Right renal cortex interstitium (tissue), 3 donors: ENCODE results near the gene CACNA1D. TPM values are rescaled to one million over a fixed set of nuclear protein-coding genes. Genes with fewer than 3 reads are reported as not detected.

ENCODE experiments used
- DNase-seq, 3 donors: peaks; one replicate each; pipeline ENCODE4 v3.0.0-alpha.2; 2013; ENCODE audit warnings: low read depth in 3 of 3, low spot score in 2 of 3
- polyA plus RNA-seq, 3 donors: library from polyadenylated mRNA; unstranded; fragments of 120-200 nt; gene quantifications; one replicate each; pipeline ENCODE4 v1.2.1, GENCODE V29; 2013; ENCODE audit not compliant: insufficient read length in 3 of 3

The CACNA1D gene
- polyA plus RNA-seq, 3 donors, result 7.7 to 14.7 (median 9.1) TPM

DNA sequence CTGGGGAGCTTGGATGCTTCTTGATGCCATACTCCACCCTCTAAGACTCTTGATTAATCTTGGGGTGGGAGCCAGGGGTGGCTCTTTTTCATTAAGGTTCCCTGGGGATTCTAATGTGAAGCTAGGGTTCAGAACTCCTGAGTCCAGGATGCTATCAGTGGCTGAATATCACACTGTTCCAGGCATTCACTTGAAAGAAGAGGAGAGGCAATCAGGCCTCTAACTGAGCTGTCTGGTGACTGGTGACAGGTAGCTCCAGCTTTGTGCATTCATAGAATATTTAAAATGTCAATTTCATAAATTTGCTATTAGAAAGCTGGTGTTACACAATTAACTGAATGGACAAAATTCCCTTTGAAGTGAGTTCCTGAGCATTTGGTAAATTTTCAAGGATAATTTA, 212.8 kb downstream of the CACNA1D start:
- no peak for DNase-seq

DNA sequence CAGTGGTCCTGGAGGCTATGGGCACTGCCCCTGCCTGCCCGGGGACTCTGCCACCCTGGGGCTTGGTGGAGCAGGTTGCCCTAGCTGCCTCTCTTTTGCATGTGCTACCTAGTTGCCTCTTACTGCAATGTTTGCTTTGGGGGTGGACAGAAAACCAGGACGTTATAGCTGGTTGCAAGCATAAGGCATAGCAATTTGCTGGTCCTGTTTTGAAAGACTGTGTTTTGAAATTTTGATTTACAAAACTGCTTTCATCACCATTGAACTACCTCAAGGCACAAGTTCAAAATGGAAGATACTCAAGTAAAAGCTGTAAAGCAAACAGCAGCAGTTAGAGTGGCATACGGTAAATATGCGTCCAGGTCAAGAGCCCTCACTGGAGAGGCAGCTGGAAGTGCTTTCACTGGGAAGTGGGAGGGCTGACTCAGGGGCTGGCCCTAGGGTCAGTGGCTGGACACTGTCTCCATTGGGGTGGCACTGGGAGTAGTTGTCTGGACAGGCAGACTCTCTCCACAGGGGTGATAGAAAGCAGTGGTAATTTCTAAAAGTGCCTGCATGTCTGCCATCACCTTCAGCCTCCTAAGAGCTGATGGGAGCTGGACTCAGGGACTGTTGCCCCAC, 213.7 kb downstream of the CACNA1D start:
- no peak for DNase-seq

DNA sequence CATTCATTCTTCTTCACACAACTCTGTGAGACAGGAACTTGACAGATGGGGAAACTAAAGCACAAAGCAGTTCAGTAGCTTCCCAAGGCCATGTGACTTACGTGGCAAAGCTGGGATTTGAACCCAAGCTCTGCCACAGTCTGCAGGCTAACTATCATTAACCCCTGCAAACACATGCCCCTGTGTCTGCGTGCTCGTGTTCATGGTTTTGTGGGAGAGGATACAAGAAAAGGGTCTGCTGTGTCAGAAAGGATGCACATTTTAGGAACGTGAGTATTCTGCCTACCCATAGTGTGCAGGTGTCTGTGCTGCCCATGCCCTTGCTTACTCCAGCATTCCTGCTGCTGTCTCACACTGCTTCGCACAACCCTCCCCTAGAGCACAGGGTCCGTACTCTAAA, 214.8 kb downstream of the CACNA1D start:
- DNase-seq, result no peak

DNA sequence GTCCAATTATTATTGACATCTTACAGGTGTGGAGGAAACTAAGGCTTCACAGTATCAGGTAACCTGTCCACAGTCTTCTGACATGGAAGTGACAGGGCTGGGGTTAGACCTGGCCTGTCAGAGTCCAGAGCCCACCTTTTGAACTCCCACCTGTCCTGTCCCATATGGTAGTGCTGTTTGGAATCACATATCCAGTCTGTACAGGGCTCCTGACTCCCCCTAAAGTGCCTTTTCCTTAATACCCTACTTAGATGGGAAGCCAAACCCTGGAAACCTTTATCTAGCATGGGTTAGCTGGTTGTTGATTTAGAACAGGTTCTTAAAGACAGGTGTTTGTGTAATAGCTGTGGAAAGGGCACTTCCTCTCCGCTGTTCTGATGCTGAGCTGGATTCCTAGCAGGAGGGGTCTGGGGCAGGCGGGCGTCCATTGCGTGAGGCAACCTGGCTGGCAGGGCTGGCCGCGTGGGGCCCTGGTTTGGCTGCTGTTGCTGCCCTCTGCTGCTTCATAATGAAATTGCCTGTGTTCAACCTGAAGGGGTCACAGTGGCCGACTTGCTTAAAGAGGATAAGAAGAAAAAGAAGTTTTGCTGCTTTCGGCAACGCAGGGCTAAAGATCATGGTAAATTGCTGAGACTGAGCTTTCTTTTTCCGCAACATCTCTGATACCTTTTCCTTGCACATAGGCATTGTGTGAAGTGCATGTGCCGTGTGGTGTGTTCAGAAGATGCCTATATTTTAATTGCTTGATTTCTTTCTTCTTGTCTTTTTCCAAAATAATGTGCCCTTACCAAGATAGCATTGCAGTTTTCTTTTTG, 215.7 kb downstream of the CACNA1D start:
- peak in 1 of 3 donors; percentile 41 for DNase-seq

DNA sequence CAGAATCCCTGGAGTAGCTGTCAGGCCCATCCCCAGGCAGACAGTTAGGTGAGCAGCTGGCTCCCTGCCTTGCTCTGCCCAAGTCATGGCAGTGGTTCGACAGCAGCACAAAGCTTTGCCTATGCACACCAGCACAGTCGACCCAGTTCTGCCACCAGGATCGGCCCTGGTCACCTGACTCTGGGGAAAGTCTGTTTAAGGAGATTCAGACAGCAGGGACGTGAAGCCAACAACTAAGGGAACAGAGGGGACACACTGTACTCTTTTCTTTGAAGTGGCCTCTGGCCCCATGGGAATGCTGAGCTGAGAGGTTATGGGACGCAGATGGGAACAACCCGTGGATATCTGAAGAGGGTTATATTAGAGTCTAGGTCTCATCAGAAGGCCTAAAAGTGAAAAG, 217.0 kb downstream of the CACNA1D start:
- no peak for DNase-seq

DNA sequence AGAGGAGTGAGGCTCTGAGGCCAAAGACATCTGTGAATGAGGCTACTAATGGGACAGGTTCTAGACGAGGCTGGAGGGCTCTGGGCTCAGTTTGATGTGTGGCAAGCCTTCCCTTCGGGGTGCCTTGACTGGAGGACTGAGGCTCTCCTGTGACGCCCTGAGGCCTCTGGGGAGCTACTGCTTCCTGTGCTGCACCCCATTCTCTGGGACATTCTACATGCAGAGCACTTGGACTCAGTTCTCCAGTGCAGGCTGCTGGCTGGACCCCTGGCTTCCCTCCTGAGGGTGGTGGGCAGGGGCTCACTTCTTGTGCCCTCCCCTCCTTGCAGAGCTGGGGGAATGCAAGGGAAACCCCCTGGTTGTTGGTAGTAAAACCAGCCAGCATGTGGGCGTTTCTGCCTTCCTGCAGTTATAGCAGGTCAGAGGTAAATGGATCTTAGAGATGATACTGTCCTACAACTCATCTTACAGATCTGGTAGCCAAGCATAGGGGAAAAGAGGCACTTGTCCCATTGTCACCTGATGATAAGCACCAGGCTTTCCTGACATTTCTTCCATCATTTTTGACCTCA, 218.5 kb downstream of the CACNA1D start:
- DNase-seq, result no peak

DNA sequence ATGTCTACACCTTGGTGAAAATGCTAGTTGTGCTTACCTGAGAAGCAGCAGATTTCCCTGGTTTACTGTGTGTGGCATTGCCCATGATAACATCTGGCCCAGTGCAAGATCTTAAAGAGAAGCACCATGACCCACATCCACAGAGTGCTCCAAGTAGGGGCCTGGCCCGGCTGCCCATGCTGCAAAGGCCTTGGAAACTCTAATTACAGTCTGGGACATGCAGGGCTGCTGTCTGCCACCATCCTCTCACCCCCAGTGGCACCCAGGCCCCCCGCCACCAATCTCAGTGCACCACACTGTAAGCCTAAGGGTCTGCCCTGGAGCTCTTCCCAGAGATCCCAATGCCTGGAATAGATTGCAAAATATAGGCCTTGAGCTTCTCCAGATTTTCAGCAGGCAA, 219.2 kb downstream of the CACNA1D start:
- DNase-seq, result no peak

DNA sequence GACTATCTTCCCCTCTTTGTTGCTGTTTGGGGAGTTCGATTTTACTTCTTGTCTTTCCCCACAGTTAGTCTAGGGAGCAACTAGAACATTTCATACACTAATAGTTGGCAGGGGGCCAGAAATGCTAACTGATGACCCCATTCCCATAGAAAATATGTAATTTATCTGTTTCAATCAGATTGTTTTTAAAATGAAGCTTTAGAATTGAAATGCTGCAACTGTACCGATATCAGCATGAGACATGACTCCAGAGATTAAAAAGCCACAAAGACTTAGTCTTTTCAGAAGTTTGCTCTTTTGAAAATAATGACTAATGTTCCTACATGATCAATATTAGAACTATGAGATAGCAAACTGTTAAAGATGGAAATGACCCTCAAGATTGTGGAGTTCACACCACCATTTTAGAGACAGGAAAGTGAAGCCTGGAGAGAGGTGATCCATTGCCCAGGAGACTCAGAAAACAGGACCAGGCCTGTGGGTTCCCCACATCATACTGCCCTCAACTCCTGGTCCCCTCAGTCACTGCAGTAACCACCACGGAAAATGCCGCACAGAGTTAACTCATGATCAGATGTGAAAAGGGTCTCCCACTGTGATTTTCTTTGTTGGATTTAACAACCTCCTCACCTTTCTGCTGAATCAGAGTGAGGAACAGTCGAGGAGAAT, 221.5 kb downstream of the CACNA1D start:
- no peak for DNase-seq

DNA sequence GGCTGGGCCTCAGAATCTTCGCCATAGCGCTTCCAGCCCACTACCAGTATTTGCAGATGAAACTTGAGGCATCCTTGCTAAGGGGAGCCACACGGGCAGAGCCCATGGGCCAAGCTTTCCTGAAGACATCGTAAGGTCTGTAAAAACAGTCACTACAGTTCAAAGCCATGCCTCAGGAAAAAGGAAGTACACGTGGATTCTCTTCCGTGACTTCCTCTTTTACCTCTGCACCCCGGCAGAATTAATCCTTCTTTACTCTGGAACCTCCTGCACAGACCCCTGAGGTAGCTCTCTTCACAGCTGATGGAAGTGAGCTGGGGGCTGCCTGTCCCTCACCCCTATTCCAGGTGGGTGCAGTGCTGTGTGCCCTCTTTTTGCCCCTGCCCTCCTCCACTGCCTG, 222.6 kb downstream of the CACNA1D start:
- DNase-seq, result no peak

DNA sequence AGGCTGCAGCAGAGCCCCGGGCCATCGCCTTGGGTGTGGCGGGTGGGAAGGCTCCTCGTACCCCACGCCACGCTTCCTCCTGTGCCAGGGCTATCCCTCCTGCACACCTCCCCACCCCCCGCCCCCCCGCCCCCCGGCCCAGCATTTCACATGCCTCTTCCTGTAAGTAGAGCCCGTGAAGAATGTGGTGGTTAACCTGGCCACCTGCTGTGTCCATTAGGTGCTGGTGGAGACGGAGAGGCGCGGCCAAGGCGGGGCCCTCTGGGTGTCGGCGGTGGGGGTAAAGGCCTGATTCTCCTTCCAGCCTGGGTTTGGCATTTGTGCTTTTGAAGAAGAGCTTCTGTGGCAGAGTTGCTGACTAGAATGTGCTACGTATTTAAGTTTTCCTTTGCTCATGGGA, 224.1 kb downstream of the CACNA1D start:
- no peak for DNase-seq

DNA sequence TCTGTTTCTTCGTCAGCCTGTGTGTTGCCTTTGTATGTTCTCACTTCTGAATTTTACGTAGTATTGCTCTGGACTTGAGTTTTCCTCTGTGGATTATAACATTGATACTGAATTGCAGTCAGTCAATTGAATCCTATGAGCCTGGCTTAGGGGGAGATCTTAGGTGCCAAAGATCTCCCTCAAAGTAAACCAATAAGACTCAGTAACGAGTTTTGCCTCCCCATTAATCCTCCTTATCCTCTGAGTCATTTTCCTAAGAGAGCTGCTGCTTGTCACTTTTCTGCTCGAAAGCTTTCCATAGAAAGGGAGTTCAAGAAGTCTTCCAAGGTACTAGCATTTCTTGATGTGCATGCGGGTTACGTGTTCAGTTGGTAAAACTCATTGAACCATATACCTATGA, 225.4 kb downstream of the CACNA1D start:
- no peak for DNase-seq

DNA sequence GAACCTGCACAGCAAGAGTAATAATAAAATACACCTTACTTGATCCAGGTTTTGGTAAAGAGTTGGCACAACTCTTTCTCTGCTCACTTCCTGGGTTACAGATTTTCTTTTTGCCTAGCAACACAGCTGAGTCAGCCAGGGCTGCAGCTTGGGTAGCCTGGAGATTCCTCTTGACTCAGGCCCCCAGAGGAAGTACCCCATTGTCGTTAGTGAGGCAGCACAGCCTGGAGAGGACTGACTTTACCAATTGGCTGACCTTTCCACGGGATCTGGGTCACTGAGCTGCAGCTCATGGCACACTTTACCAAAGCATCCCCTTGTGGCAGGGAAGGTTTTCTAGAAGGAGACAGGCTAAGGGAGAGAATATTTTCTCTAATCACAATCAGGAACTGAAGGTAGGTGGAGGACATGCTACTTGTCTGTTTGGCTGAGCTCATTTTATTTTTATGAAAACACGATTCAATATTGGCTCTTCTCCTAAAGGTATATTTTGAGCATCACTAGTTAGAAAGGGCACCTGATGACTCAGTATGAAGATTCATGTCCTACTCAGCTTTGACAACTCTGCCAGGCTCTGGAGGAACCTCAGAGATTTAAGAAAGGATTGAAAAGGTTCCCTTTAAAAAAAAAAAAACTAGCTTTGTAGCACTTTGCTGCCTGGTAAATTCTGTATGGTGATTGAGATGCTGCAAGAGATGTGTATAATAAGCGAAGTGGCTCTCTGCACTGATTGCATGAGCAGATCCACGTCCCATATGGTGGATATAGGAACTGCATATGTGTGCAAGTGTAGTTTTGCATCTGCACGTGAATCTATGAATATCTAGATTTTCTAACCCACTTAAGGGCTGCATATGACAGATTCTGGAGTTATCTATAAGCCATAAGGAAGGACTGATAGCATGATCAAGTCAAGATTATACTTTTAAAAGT, 227.0 kb downstream of the CACNA1D start:
- DNase-seq, result no peak

DNA sequence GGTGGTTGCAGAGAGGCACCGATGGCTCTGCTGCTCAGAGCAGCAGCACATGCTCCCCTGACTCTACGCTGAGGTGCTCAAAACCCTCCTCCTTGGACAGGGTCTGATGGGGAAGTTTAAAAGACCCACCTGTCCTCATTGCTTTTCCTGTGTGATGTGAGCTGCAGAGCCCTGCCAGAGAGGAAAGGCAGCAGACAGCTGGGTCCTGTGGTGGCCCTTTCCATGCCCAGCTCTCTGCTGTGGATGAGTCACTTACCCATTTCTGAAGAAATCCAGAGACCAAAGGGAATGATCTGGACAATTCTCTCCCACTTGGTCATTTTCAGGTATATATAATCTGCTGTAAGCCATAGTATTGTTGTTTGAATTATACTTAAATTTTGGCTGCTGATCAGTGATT, 230.2 kb downstream of the CACNA1D start:
- no peak for DNase-seq

DNA sequence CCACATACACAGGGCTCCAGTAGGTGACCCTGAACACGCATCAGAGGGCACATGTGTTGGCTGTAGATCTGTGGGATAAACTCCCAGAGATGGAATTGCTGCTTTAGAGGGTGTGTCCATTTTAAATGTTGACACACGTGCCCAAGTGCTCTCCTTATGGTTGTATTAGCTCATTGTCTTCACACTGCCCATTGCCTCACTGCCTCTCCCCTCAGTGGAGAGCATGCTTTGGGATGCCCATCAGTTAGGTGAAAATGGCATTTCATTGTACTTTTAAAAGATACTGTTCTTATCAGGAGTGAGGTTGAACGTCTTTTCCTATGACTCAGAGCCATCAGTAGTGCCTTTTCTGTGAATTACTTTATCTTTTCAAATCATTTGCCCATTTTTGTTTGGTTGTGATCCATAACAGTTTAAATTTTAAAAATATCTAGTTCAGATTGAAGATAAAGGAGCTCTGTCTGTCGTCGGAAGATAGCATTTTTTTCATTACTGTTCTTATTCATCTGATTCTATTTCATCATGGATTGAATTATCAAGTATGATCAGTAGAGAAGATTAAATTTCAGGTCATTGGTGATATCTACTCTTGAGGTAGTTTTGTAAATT, 231.1 kb downstream of the CACNA1D start:
- DNase-seq, result no peak

DNA sequence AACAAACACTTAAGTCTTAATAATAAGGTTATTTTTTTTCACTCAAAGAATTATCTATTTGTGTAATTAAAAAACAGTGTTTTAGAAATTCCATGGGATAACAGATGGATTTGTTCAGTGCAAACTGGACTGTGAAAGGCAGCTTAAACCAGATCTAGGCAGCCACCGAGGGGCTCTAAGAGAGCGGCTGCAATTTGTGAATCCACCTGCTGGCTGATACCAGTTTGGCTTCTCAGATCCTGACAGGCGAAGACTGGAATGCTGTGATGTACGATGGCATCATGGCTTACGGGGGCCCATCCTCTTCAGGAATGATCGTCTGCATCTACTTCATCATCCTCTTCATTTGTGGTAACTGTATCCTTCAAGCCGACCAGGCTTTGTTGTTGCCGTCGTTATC, 232.2 kb downstream of the CACNA1D start:
- DNase-seq, result no peak

DNA sequence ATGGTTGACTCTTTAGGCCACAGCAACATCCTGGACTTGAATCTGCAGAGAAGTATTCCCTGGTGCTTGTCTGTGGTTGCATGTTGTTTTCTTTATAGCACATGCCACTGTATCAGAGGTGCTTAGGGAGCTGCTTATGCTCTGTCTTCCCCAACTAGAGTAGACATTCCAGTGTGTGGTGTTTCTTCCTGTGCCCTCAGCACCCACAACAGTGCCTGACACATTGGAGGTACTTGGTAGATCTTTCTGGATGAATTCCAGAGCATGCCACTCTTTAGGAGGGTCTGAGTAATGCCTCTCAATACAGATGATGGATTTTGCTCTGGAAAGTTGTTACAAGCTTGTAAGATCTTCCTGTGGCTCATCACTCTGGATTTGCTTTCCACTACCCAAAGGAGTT, 234.2 kb downstream of the CACNA1D start:
- DNase-seq, result no peak

DNA sequence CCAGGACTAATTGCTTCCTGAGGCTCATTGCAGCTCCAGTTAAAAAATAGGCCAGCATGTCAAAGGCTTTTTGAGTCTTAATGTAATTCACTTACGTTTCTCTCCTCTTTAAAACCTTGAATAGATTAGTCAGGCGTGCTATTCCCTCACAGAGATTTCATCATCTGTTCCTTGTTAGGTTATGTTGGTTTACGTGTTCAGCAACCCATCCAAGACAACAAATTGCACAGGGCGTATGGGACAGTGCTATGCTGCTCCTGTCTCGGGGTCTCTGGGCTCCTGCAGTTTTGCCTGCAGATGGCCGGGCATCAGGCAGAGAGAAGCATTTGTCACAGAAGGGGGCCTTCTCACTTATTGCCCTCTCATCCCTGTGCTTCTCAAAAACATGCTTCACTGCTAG, 234.7 kb downstream of the CACNA1D start:
- DNase-seq, result no peak

DNA sequence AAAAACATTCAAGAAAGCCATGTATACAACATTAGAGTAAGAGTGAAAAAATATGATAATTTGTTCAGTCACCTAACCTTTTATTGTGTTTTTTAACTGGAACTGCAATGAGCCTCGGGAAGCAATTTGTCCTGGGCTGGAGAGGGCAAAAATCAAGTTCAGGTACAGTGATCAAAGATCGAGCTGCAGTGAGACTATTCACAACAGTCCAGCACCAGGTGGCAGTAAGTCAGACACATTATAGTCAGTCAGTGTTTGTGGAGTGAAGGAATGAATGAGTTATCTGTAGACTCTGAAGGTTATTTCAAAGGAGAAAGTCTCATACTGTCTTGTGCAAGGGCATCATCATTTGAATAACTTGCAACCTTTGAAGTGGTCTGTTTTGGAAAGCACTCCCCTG, 235.2 kb downstream of the CACNA1D start:
- no peak for DNase-seq

DNA sequence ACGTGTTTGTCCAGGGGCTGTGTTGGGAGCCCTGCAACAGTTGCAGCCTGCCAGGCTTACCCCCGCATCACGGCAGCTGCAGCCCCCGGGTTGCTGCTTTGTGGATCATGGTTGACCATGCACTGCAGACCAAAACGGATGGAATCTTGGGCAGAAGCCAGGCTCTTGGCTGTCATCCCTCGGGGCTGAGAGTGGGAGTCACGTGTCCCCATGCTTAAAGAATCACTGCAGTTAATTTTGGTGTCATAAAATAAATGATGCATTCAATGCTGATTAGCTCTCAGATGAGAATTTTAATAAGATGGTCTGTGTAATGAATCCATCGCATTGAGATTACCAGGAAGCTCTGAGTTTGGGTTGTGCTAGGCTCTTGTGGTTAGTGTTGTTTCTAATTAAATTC, 236.2 kb downstream of the CACNA1D start:
- no peak for DNase-seq
